ENCODE data around the gene CPB2.

The CPB2 gene

DNA sequence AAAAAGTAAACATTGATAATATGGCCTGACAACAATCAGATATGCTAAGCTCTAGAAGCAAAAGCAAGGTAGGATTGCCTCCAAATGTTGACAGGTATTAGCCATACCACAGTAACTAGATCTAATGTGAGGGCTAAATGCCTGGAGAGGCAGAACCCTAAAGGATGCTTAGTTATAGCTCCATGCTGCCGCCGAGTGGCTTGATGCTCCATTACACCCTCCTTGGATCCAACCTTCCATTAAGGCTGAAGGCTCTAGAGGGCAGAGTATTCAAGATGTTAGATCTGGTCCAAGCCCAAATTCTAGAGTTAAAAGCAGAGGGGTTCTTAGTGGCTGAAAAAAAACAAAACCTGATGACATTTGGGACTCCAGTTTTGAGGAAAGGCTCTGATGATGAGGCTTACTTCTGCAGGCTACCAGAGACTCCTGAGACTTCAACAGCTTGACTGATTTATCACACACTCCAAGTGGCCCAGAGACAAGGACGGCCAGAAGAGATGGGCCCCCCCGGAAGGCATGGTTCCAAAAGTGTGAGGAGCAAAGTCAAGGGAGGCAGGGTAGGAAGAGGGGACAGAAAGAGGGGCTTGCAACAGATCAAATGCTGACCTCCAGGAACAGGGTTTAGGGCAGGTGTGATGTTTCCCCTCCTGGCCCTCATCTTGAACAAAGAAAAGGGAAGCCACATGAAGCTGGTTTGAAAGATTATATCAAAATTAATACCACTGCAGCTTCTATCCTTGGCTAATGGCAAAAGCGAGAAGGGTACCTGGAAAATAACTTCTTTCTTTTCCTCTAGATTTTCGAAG, 21.9 kb upstream of the CPB2 start:
- DNase-seq (ENCODE audit: low read depth): no peak

DNA sequence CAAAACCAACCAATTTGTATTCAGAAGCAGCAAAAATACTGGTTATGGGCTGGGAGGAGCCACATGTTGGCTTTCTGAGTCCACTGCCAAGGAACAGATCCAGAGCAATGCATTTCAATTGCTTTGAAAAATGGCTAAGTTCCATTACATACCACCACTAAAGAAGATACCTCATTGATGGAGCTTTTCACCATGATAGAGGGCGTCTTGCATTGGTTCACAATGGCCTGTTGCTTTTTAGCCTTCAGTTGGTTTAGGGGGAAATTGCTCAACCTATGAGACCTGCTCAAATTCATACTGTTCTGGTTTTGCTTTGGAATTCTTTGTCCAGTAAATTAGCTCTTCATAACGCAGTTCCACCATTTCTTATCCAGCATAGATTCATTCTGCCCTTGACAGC, 21.2 kb upstream of the CPB2 start:
- no peak for DNase-seq (ENCODE audit: low read depth)

DNA sequence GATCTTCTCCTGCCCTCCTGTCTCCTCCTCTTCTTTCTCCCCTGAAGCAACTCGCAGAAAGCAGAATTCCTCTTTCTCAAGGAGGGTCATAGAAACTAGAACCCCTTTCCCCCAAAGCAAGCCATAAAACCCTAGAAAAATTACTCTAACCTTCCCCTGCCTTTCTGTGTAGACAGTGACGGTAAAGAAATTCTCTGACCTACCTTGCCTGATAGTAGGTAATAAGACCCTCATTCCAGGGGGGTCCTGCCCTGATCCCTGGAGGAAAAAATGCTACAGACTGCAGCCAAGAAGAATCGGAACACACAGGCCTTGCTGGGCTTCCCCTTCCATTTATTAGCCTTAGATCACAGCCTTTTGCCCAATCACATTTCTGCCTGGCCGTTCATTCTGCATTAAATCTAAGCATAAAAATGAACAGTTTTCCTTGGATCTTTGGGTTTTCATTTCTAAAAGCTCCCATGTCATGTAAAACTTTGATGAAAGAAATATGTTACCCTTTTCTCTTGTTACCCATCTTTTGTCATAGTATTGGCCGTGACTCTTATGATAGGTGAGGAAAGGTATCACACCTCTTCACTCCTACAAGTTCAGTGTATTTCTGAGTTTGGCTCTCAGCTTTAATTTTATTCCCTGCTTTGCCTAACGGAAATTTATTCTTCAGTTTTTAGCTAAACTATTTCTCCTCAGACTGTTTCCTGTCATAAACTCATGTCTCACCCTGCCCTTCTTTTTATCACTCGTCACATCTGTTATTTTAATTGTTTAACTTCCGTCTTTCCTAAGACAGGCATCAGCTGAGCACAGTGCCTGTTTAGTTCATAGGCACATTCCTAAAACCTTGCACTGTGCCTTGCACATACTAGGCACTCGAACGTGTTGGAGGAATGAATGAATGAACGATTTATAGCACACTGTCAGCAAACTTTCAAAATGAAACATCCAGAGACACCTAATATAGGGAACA, 20.4 kb upstream of the CPB2 start:
- no peak for DNase-seq (ENCODE audit: low read depth)

DNA sequence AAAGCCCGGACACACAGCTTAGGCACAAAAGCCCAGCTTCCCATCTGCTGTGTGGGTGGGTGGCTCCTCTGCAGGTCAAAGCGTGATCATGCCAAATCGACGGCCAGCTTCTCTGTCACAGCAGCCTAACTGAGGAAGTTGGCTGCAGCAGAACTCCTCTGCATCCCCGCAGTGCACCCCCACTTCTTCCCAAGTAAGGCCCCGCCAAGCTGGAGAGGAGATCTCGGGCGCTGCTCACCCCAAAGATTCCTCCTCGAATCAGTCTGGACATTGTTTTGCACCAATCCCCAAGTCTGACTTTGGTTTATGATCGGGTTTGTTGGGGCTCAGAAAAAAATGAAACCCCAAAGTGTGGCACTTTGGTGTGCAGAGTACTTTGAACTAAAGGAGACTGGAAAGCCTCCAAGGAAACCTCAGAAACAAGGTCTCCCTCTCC, 19.7 kb upstream of the CPB2 start:
- DNase-seq (ENCODE audit: low read depth): no peak

DNA sequence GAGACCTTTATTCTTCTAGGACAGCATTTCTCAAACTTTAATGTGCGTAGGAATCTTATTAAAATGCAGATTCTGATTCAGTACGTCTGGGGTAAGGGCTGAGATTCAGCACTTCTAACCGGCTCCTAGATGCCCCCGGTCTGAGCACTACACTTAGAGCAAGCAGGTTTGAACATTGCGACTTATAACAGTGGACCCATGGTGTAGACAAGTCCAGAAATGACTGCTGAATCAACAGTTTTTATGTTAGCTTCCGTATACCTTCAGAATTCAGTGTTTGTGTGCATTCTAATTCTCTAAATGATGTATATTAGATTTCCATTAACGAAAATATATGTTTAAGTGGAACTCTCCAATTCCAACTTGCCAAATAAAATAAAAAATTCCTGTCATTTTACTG, 17.5 kb upstream of the CPB2 start:
- DNase-seq (ENCODE audit: low read depth): no peak

DNA sequence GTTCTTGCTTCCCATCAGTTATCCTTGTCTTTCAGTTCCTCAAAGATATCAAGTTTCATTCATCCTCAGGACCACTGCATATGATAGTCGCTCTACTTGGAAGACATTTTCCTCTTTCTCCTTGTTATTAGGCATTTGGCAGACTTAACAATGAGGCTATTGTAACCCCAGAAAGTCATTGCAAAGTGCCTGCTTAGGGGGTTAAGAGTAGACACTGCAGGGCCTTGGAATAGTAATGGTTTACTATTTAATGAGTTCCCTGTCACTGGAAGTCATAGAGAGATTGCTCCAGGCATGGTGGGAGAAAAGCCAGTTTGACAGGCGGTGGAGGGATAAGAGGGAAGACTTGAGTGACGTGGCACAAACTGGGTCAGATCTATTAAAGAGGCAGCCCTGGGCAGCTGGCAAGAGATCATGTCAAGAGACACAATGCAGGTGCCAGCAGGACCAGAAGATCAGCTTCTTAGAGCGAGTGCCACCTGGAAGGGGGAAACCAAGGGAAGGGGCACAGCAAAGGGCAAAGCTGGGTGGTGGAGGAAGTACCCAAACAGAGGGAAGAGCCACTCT, 16.8 kb upstream of the CPB2 start:
- no peak for DNase-seq (ENCODE audit: low read depth)

DNA sequence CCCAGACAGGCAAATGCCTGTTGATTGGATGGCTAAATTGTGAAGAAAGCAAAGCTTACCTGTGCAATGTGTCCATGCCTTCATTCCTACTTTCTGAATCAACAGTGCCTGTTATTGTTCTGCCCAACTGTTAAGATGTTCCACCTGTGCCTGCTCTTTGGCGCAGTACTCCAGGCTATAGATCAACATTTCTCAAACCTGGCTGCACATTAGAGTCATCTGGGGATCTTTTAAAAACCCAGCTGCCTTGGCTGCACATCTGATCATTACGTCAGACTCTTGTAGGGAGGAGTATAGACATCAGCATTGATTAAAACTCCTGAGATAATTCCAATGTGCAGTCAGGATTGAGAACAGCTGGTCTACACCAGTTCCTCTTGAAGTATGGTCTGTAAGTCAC, 16.2 kb upstream of the CPB2 start:
- no peak for DNase-seq (ENCODE audit: low read depth)

DNA sequence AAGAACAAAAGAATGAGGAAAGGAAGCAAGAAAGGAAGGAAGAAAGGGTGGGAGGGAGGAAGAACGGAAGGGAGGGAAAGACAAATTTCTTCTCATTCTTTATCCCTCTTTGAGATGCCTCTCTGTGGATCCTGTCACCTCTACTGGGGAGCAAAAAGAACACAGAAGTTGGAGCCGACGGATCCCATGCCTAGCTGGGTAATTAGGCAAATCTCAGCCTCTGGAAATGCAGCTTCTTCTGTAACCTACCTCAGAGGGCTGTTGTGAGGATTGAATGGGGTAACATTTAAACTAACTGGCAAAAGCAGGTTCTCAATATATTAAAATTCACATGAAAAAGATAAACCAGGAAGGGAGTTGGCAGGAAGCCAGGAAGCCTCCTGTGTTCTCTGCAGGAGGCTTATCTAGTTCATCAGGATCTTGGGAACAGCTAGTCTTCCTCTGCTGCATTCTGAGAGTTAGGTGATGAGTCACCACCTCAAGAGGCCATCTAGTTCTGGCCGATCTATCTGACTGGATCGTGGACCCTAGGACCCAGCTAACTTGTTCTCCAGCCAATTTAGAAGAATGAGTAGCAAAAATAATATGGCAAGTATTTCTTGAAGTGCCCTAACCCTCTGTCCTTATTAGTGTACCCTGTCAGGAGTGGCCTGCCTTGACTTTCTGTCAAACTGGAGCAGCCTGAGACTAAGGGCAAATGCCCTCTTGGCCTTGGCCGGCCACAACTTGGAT, 15.2 kb upstream of the CPB2 start:
- DNase-seq (ENCODE audit: low read depth): no peak

DNA sequence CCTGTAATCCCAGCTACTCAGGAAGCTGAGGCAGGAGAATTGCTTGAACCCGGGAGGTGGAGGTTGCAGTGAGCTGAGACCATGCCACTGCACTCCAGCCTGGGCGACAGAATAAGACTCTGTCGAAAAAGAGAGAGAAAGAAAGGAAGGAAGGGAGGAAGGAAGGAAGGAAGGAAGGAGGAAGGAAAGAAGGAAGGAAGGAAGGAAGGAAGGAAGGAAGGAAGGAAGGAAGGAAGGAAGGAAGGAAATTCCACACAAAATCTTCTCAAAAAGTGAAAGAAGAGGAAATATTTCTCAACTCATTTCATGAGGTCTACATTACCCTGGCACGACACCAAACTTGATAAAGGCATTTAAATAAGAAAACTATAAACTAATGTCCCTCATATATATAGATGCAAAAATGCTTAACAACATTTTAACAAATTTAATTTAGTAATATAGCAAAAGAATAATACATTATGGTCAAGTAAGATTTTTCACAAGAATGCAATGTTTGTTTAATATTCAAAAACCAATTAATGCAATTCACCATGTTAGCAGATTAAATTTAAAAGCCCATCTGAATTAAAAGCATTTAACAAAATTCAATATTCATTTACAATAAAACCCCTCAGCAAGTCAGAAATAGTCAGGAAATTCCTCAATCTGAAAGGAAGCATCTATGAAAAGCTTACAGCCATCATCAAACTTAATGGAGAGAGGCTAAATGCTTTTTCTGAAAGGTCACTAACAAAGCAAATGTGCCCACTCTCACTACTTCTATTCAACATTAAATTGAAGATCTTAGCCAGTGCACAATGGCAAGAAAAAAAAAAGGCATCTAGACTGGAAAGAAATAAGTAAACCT, 12.0 kb upstream of the CPB2 start:
- no peak for DNase-seq (ENCODE audit: low read depth)

DNA sequence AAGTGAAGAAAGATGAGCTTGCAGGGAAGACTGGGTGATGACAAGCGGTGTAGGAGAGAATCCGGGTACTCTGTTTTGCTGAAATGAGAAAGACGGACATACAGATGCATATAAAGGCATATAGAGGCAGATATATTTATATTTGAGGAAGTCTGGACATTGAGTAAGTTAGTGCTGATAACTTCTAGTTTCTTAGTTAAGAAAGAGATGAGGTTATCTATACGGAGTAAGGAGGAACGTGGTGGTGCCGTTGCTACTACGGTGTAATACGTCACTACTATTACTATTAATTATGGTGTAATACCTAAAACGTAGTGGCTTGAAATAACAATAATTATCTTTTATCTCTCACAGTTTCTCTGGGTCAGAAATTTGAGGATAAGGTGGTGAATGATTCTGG, 9.8 kb upstream of the CPB2 start:
- no peak for DNase-seq (ENCODE audit: low read depth)

DNA sequence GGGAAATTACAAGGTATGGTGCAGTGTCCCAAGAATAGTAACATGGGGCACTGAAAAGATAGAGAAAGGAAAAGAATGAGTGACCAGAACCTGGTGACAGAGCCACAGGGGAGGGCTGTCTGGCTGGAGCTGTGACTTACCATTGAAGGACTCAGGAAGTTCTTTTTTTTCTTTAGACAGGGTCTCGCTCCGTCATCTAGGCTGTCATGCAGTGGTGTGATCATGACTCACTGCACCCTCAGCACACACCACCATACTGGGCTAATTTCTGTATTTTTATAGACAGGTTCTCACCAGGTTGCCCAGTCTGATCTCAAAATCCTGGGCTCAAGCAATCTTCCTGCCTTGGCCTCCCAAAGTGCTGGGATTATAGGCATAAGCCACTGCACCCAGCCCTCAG, 8.8 kb upstream of the CPB2 start:
- DNase-seq (ENCODE audit: low read depth): no peak

DNA sequence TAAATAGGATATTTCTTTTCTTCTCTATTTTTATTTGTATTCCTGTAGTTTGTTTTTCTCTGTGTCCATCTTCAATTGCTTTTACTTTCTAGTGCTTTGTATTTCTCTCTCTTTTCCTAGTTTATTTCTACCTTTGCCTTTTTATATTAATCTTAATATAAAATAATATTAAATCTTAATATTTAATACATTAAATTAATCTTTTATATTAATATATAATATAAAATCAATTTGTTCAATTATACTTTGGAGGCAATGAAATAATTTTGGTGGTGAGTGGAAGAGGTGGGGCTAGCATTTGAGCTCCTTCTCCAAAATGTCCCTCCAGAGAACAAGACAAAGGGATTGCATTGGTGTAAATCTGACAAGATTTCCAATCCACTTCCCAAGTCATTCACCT, 6.3 kb upstream of the CPB2 start:
- no peak for DNase-seq (ENCODE audit: low read depth)

DNA sequence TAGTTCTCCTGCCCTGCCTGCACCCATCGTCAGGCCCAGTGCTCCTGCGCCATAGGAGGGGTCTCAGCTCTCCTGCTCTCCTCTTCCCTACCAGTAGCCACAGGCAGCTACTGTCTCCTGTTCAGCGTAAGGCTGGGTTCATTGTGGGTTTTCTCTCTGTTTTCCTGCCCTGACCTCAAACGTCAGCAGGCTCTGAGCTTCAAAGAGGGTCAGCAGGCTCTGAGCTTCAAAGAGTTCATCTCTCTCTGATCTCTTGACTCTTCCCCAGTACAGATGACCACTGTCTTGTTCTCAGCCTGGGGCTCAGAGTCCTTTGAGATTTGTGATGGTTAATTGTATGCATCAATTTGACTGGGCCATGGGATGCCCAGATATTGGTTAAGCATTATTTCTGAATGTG, 4.6 kb upstream of the CPB2 start:
- no peak for DNase-seq (ENCODE audit: low read depth)

DNA sequence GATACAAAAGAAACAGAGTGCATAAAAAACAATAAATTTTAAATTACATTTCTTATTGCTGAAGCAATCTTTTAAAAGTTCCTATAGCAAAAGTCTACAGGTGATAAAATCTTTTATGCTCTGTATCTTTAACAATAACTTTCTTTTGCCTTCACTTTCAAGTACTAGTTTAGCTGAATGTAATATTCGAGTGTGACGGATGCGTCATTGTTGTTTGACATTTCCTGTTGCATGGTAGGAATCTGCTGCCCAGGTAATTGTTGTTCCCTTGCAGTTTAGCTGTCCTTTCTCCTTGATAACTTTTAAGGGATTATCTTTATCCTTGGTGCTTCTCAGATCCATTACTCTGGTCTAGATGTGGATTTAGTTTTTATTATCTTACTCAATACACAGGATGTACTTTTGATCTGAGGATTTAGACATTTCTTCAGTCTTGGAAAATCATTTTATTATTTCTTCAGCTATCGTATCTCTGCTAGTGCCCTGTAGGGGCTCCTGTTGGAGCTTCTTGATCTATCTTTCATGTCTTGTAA, 2.1 kb upstream of the CPB2 start:
- no peak for DNase-seq (ENCODE audit: low read depth)

DNA sequence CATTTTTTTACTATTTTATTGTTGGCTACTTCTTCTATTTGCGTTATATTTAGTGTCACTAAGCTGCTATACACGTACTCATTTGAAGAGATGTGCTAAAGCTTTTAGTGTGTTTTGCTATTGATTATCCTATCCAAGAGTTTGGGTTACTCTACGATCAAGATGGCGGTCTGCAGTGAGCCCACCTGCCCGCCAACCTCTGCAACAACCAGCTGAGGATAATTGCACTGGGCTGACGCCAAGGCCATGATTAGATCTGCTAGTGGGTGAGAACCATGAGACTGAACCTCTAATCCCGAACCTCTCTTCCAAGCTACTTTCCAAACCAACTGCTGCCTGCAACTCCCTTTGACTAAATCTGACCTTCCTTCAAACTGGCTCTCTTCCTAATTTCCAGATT, 1.8 kb downstream of the CPB2 start:
- no peak for DNase-seq (ENCODE audit: low read depth)

DNA sequence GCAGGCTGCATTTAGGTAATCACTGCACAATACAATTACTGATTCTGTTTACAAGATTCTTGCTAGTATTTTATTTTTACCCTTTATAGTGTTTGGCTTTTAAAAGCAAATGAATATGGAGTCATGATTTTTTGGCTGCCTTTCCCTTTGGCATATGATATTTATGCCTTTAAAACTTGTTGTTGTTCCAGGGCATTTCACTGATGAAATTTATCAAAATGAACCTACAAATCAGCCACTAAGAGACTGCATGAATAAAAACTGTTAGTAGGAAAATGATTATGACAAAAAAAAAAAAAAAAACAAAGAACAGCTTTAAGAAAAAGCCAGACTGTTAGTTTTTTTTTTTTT, 2.6 kb downstream of the CPB2 start:
- DNase-seq (ENCODE audit: low read depth): no peak

DNA sequence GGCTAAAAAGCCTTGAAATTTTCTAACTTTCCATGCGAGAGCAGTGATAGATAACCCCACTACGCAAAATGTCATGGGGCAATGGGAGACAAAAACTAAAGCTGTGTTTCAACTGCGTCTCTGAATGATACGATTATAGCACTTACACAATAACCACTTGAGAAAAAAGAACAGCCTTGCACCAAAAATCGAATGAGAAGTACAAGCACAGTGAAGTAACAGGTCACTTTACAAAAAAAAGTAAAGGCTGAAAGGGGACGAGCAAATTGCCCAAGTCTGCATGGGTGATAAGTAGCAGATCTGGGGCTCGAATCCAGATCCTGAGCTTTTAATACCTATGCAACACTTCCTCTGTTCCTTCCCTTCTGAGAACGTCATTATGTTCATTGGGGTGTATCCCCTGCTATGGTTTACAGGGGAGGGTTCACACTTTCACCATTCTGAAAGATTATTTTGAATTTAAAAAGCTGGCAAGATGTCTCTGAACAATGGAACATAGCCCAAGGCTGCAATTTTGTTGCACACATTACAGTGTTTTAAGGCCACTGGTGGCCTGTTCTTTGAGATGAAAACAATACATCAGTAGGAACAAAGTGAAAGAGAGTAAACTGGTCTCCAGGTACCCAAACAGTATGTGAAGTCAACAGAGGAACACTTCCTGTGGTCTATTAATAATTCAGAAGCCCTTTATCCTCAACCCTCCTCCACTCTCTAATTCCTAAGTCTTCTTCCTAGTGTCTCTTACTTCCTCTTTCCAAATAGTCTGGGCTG, 3.2 kb downstream of the CPB2 start:
- no peak for DNase-seq (ENCODE audit: low read depth)

DNA sequence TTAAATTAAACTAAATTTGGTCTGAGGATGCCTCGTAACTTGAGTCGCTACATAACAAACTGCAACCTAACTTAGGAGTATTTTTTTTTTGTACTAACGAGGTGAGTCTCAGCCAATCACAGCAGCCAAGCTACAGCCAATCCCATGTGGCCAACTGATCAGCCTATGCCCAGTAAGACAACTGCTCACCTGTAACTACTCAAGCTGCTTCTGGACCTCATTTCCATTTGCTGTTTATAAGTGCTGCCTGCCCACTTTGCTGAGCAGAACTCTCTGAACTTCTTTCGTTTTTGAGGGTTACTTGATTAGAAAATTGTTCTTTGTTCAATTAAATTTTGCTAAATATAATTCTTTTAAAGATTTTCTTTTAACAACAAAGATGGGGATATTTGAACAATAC, 3.8 kb downstream of the CPB2 start:
- DNase-seq (ENCODE audit: low read depth): no peak

DNA sequence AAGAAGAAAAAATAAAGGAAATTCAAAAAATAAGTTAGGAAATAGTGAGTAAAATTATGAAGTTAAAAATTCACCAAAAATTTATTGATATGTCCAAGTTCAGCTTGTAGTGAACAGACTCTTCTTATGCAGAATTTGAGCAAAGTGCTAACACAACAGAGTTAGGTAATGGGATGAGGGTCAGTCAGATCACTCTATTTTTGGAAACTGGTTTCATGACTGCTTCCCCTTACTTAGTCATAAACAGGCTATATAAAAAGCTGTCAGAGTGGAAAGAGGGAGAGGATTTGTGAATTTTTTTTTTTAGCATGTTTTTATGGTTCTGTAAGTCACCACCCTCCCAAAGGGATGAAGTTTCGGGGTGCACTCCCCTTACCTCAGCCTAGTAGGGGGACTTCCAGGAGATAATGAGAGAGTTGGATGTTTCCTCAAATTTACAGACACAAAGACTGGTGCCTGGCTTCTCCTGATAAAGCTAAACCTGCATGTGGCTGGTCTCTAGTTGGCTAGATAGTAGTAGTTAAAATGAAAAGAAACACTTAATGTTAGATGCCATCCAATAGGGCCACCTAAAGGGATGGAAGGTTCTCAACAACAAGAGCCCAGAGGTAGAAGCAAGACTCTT, 4.5 kb downstream of the CPB2 start:
- DNase-seq (ENCODE audit: low read depth): no peak

DNA sequence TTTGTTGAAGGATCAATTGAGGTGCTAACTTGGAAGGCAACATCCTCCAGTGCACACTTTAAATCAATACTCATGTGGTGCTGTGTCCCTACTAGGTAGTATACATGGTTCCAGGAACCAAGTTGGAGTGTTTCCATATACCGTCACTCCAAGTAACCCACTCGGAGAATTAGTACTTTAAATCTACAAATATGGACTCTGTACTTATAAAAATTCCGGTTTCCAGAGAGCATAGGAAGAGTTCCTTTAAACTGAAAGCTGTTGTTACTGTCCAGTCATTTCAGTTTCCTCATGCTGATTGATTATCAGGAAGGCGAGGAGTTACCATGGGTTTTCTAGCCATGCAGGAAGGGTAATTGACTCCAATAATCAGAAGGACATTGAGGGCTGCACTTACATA, 7.2 kb downstream of the CPB2 start:
- no peak for DNase-seq (ENCODE audit: low read depth)
